KMS-11 (cell line): ENCODE measurements around the gene KLF3.
A peak's percentile ranks its signal among the peaks of the same experiment; 100 is the strongest.

ENCODE experiments used
- H2AFZ ChIP-seq: fragments of 200-600 bp; sonication (generic); 2 replicates; pipeline ENCODE4 v1.6.1; 2016; ENCODE audit warnings: antibody characterized with exemption, mixed run types, low read depth
- H3K27ac ChIP-seq: fragments of 200-600 bp; sonication (generic); 2 replicates; pipeline ENCODE4 v1.6.1; 2016; ENCODE audit warnings: mild to moderate bottlenecking, mixed run types
- H3K27me3 ChIP-seq: fragments of 200-600 bp; sonication (generic); 2 replicates; pipeline ENCODE4 v1.6.1; 2017; ENCODE audit warnings: mild to moderate bottlenecking, low read depth, mixed run types, moderate library complexity; ENCODE audit not compliant: insufficient read depth
- H3K36me3 ChIP-seq: fragments of 200-600 bp; sonication (generic); 2 replicates; pipeline ENCODE4 v1.6.1; 2017; ENCODE audit warnings: mild to moderate bottlenecking, mixed run types; ENCODE audit not compliant: insufficient read depth
- H3K4me1 ChIP-seq: fragments of 200-600 bp; sonication (generic); 2 replicates; pipeline ENCODE4 v1.6.1; 2016; ENCODE audit warnings: mild to moderate bottlenecking, low read depth, mixed run types; ENCODE audit not compliant: poor library complexity, severe bottlenecking
- H3K4me2 ChIP-seq: fragments of 200-600 bp; sonication (generic); 2 replicates; pipeline ENCODE4 v1.7.0; 2016; ENCODE audit warnings: mild to moderate bottlenecking, mixed run types
- H3K4me3 ChIP-seq: fragments of 200-600 bp; sonication (generic); IDR thresholded peaks from 2 replicates; pipeline ENCODE4 v1.6.1; 2017; ENCODE audit warnings: low read depth, low read length, mixed read lengths; ENCODE audit not compliant: insufficient read depth
- H3K79me2 ChIP-seq: fragments of 200-600 bp; sonication (generic); 2 replicates; pipeline ENCODE4 v1.6.1; 2016; ENCODE audit warnings: low read depth, mixed run types; ENCODE audit not compliant: insufficient read depth
- H3K9ac ChIP-seq: fragments of 200-600 bp; sonication (generic); 2 replicates; pipeline ENCODE4 v1.6.1; 2016; ENCODE audit warnings: mild to moderate bottlenecking, mixed run types
- H4K20me1 ChIP-seq: fragments of 200-600 bp; sonication (generic); 2 replicates; pipeline ENCODE4 v1.6.1; 2016; ENCODE audit warnings: mild to moderate bottlenecking, mixed run types; ENCODE audit not compliant: insufficient read depth
- TF ChIP-seq, protein P1 (sequence below): fragments of 200-600 bp; sonication (generic); conservative IDR thresholded peaks from 2 replicates; pipeline ENCODE4 v1.6.1; 2017; ENCODE audit warnings: low read depth, mild to moderate bottlenecking, antibody characterized with exemption, low read length, moderate library complexity, mixed read lengths

The KLF3 gene

DNA sequence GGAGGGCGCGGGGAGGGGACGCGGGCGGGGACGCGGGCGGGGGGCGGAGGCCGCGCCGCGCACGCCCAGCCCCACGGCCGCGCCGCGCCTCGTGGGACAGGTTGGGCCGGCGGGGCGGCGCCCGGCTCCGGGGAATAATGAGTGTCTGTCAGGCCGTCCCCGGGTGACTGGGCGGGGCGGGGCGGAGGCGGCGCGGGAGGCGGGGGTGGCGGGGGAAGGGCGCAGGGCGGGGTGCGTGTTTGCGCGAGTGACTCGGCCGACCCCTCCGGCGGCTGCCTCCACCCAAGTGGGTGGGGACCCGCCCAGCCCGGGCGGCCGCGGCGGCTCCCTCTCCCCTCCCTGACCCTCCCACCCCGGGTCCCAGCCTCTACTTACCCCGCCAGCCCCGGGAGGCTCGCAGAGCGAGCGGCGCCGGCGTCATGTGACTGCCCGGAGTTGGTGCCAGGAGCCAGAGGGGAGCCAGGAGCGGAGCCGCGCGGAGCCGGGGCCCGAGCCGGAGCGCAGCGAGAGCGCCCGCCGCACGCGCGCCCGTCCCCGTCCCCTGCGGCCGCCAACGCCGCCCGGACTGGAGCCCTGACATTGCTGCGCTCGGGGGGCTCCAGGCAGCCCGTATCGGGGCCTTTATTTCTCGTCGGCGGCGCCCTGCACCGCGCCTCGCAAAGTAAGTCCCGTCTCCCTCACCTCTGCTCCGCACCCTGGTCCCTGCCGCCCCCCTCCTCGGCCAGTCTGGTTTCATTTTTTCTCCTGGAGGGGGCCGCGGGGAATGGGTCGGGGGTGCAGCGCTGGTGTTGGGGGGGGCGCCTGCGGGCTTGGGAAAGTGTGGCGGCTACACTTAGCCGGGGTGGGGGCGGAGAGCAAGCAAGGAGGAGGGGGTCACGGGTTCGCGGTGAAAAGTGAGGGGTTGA lies at the start of gene KLF3:
Gene KLF3, plus strand, starts transcription at position 399 of the 905 bp plus-strand sequence. CDS start 16,427 bp downstream, outside the sequence.
- Histone ChIP-seq H2AFZ (peak within 1 kb of the TSS; percentile 52; the same call in 1 of the 2 replicates), H3K9ac (peak within 1 kb of the TSS; percentile 76), H3K27ac (peak within 1 kb of the TSS; percentile 32)

DNA sequence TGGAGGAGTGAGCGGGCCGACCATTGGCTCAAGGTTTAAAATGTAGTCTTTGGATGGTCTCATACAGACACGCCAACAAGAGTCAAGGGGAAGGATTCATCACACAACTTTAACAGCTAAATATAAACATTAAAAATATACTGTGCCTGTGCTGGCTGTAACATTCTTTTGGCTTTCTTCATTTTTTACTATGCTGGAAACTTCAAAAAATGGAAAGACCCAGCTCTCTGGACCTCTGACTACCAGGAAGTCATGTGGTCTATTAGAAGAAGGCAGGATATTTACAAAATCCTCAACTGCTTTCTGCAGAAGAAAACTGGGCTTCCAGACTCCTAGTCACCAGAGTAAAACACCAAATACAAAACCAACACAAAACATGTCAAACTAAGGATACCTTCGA lies 49.8 kb upstream of the KLF3 start:
- TF ChIP-seq, protein P1, sequence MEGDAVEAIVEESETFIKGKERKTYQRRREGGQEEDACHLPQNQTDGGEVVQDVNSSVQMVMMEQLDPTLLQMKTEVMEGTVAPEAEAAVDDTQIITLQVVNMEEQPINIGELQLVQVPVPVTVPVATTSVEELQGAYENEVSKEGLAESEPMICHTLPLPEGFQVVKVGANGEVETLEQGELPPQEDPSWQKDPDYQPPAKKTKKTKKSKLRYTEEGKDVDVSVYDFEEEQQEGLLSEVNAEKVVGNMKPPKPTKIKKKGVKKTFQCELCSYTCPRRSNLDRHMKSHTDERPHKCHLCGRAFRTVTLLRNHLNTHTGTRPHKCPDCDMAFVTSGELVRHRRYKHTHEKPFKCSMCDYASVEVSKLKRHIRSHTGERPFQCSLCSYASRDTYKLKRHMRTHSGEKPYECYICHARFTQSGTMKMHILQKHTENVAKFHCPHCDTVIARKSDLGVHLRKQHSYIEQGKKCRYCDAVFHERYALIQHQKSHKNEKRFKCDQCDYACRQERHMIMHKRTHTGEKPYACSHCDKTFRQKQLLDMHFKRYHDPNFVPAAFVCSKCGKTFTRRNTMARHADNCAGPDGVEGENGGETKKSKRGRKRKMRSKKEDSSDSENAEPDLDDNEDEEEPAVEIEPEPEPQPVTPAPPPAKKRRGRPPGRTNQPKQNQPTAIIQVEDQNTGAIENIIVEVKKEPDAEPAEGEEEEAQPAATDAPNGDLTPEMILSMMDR: no peak
- Histone ChIP-seq H3K79me2 (no peaks in the 10 kb centered on the region), H3K4me2 (no peak overlapping the region), H2AFZ (no peak overlapping the region), H3K27me3 (no peaks in the 10 kb centered on the region), H4K20me1 (no peaks in the 10 kb centered on the region), H3K36me3 (no peaks in the 10 kb centered on the region), H3K9ac (no peak overlapping the region), H3K27ac (no peak overlapping the region), H3K4me1 (no peaks in the 10 kb centered on the region), H3K4me3 (no peak overlapping the region)

More for the DNA sequence above, at the start of gene KLF3:
- peak within 1 kb of the TSS; percentile 56 for H3K4me2 ChIP-seq
- no peaks in the 10 kb centered on the region for H3K36me3 ChIP-seq
- peaks cover 36% of the 10 kb centered on the region for H3K4me1 ChIP-seq
- H3K4me3 ChIP-seq: peak within 1 kb of the TSS; percentile 47
- H3K79me2 ChIP-seq: 0 out of 2 replicates have a peak, but pooled peaks cover 8% of the 10 kb centered on the region
- TF ChIP-seq, protein P1: no peak
- H3K27me3 ChIP-seq: no peaks in the 10 kb centered on the region
- H4K20me1 ChIP-seq: no peaks in the 10 kb centered on the region

GRCh38 chr4:38615847-38616246 lies 48.2 kb upstream of the KLF3 start:
- Histone ChIP-seq H2AFZ (no peak overlapping the region), H4K20me1 (no peaks in the 10 kb centered on the region), H3K27me3 (no peaks in the 10 kb centered on the region), H3K4me1 (no peaks in the 10 kb centered on the region), H3K9ac (no peak overlapping the region), H3K4me2 (no peak overlapping the region), H3K79me2 (no peaks in the 10 kb centered on the region), H3K27ac (no peak overlapping the region), H3K4me3 (no peak overlapping the region), H3K36me3 (no peaks in the 10 kb centered on the region)
- TF ChIP-seq, protein P1: no peak

GRCh38 chr4:38618505-38618904 lies 45.5 kb upstream of the KLF3 start:
- Histone ChIP-seq H2AFZ (no peak overlapping the region), H3K4me2 (no peak overlapping the region), H3K27ac (no peak overlapping the region), H3K36me3 (no peaks in the 10 kb centered on the region), H3K4me3 (no peak overlapping the region), H3K4me1 (no peaks in the 10 kb centered on the region), H3K79me2 (no peaks in the 10 kb centered on the region), H4K20me1 (no peaks in the 10 kb centered on the region), H3K9ac (no peak overlapping the region), H3K27me3 (no peaks in the 10 kb centered on the region)
- TF ChIP-seq, protein P1: no peak
